AG09319 (cell line): ENCODE data around the gene EPB41L1.

Experiments
- DNase-seq: peaks from one replicate; pipeline ENCODE4 v3.0.0-alpha.2; 2010; ENCODE audit warnings: low read depth; ENCODE audit errors: extremely low read depth
- TF ChIP-seq, protein P1 (sequence below): IDR thresholded peaks from 2 replicates; pipeline ENCODE4 v1.5.1; 2011; ENCODE audit warnings: low read depth, mild to moderate bottlenecking, inconsistent platforms, low read length, moderate library complexity

EPB41L1 gene

DNA sequence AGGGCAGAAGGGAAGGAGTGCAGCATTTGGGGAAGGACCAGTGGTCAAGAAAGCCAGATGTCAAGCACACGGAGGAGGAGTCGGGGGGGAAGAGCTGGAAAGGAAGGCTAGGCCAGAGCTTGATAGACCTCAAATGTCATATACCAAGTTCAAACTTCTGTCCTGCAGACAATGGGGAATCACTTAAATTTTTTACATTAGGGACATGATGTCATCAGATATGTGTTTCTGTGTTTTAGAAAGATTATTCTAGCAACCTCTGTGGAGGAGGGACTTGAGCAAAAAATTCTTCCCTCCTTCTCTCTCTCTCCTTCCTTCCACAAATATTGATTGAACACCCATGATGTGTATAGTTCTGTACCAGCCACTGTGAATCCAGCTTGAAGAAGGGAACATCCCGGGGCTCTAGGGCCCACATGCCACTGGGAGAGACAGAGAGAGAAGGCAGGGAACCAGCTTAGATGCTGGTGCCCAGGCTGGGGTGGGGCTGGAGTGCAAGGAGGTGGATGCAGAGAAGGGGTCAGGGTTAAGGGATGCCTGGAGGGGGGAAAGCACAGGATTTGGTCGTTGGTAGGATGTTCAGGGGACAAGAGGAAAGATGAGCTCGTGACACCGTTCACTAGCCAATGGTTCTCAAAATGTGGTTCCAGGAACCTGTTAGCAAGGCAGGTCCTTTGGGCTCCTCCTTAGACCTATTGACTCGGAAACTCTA lies 61.9 kb downstream of the EPB41L1 start:
- TF ChIP-seq, protein P1, sequence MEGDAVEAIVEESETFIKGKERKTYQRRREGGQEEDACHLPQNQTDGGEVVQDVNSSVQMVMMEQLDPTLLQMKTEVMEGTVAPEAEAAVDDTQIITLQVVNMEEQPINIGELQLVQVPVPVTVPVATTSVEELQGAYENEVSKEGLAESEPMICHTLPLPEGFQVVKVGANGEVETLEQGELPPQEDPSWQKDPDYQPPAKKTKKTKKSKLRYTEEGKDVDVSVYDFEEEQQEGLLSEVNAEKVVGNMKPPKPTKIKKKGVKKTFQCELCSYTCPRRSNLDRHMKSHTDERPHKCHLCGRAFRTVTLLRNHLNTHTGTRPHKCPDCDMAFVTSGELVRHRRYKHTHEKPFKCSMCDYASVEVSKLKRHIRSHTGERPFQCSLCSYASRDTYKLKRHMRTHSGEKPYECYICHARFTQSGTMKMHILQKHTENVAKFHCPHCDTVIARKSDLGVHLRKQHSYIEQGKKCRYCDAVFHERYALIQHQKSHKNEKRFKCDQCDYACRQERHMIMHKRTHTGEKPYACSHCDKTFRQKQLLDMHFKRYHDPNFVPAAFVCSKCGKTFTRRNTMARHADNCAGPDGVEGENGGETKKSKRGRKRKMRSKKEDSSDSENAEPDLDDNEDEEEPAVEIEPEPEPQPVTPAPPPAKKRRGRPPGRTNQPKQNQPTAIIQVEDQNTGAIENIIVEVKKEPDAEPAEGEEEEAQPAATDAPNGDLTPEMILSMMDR = no peak
- DNase-seq = no peak

DNA sequence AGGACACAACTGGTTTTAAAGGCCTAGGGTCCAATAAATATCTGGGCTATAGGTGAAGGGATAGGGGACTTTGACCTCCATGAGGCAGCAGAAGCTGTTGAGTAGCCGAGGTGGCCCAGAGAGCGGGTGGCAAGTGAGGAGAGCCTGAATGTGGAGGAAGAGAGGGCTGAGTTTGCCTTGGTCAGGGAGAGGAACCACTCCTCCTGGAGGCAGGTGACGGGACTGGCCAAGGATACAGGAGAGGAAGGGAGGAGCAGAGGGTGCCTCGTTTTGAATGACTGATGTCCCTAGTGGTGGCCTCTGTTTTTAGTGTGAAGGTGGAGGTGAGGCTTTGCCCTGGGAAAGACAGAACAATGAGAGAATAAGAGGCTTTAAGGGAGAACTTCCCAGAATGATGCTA lies 62.7 kb downstream of the EPB41L1 start:
- no peak for DNase-seq
- TF ChIP-seq, protein P1 = no peak

DNA sequence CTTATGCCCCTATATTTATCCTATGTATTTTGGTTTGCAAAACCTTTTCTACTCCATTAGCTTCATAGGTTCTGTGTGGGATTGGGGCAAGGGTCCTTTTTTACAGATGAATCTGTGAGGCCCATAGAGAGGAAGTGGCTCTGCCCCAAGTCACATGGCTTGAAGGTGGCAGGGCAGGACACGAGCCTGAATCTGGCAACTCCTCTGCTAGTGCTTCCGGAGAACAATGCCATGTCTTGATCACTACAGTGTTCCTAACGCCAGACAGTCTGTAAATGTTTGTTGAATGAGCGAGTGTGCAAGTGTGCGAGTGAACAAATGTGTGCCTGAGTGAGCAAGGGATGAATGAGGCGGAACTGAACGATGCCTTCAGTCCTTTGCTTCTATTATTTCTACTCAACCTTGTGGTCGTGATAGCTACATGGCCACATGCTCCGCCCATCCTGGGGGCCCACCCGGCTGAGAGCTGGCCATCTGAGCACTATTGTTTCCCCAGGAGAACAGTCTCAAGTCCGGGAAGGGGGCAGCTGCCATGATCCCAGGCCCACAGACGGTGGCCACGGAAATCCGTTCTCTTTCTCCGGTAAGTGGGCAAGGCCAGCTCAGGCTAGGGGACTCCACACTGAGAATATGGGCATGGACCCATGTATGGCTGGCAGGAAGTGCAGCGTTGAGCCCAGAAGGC lies 64.0 kb downstream of the EPB41L1 start:
- TF ChIP-seq, protein P1 = no peak

DNA sequence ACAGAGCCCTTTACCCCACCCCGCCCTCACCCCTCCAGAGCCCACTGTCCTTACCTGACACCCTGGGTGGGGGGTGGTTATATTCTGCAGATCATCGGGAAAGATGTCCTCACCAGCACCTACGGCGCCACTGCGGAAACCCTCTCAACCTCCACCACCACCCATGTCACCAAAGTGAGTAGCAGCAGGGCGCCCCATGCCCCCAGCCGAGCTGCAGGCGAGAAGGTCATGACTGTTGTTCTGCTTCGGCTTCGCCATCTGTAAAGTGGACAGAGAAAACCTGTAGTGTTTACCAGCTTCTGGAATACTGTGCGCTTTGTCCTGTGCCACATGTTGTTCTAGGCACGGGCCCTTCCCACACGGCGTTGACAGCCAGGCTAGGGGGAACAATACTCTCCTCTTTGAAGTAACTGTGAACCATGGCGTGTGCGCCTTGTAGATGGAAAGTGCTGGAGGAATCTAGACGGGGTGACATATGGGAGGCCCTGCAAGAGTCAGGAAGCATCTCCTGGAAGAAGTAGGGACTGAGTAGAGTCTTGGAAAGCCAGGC lies 65.2 kb downstream of the EPB41L1 start:
- DNase-seq = no peak
- TF ChIP-seq, protein P1 = no peak

More for the DNA sequence above, 64.0 kb downstream of the EPB41L1 start:
- no peak for DNase-seq

DNA sequence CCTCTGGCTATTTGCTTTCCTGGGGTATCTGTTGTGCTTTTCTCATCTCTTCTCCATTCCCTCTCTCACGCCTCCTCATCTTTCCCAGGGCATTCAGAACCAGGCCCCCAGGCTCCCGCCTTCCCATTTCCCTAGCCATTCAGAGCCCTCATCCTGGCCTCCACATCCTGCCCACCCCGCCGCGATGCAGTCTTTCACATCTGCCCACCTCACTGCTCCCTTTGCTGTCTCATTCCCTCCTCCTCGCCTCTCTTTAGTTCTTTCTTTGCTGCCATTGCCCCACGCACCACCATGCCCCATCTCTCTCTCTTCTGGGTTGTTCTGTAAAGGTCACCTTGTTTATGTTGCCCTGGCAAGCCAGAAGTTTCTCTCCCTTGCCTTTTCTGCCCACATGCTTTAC lies 71.1 kb downstream of the EPB41L1 start:
- TF ChIP-seq, protein P1 = no peak
- DNase-seq = no peak

DNA sequence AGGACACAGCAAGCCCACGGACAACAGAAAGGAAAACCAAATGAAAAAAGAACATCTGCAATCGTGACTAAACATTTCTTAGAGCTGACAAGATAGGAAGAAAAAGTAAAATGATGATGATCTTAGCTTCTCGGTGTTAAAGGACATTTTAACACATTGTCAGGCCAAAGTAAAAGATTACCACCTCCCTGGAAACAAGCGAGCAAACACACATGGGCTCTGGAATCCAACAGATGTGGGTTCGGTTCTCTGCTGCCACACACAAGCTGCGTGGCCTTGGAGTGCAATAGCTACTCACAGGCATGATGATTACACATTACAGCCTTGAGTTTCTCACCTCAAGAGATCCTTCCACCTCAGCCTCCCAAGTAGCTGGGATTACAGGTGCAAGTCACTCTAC lies 74.2 kb downstream of the EPB41L1 start:
- DNase-seq = no peak

More for the DNA sequence above, 74.2 kb downstream of the EPB41L1 start:
- TF ChIP-seq, protein P1 = no peak
